Measurements from ENCODE around the gene CDKN3. TPM values are rescaled to one million over a fixed set of nuclear protein-coding genes. Genes with fewer than 3 reads are reported as not detected.
A peak's percentile ranks its signal among the peaks of the same experiment; 100 is the strongest.
"Not testable (repeated sequence)": the region's sequence is repeated elsewhere in the genome, so short reads cannot be mapped to it uniquely, and the experiment has no call there.

Gene CDKN3
- total RNA-seq, 2 experiments from 2014 or later: 82.6 to 96.0 TPM

DNA sequence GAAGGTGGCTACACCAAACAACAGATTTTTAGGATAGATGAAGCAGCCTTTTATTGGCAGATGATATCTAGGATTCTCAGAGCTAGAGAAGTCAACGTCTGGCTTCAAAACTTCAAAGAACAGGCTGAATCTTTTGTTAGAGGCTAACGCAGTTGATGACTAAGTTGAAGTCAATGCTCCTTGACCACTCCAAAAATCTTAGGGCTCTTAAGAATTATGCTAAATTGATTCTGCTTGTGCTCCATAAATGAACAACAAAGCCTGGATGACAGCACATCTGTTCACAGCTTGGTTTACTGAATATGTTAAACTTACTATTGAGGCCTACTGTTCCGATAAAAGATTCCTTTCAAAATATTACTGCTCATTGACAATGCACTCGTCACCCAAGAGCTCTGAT is 13.0 kb upstream of the CDKN3 start:
- CTCF ChIA-PET: no interaction called here
- H3K4me1 Mint-ChIP-seq: no peaks in the 10 kb centered on the region
- H3K4me3 Mint-ChIP-seq: no peak overlapping the region
- H3K27me3 Mint-ChIP-seq: peaks cover 52% of the 10 kb centered on the region
- ATAC-seq (no peak), DNase-seq (no peak)
- H3K27ac Mint-ChIP-seq: no peak overlapping the region
- no peaks in the 10 kb centered on the region for H3K9me3 Mint-ChIP-seq (ENCODE audit: low read depth)
- H3K36me3 Mint-ChIP-seq: no peaks in the 10 kb centered on the region

DNA sequence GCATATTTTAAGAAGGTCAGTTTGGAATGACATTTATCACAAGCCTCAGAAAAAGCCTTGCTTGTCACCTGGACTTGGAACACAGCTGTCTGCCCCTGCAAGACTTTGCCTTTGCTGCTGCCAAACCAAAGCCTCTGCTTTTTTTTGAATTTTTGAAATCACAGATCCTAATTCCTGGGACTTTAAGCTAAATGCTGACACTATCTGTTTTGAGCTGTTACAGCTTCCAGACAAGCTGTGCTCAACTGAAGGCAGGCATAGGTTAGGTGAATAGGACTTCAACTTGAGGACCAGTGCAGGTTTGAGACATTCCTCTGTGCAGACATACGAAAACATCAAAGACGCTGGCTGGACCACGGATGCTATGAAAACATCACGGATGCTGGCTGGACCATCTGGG is 11.3 kb upstream of the CDKN3 start:
- H3K27me3 Mint-ChIP-seq: peaks cover 44% of the 10 kb centered on the region
- ATAC-seq: no peak
- H3K4me3 Mint-ChIP-seq: no peak overlapping the region
- DNase-seq: no peak
- H3K27ac Mint-ChIP-seq: no peak overlapping the region
- CTCF ChIA-PET: no interaction called here
- H3K4me1 Mint-ChIP-seq: no peaks in the 10 kb centered on the region
- H3K36me3 Mint-ChIP-seq: no peaks in the 10 kb centered on the region
- no peaks in the 10 kb centered on the region for H3K9me3 Mint-ChIP-seq (ENCODE audit: low read depth)

- no peaks in the 10 kb centered on the region for H3K9me3 Mint-ChIP-seq (ENCODE audit: low read depth)
- no peak overlapping the region for H3K4me3 Mint-ChIP-seq
- no peaks in the 10 kb centered on the region for H3K36me3 Mint-ChIP-seq
- CTCF ChIA-PET: no interaction called here
- no peak for ATAC-seq
- no peaks in the 10 kb centered on the region for H3K4me1 Mint-ChIP-seq
- H3K27ac Mint-ChIP-seq: no peak overlapping the region
- H3K27me3 Mint-ChIP-seq: peaks cover 44% of the 10 kb centered on the region
- no peak for DNase-seq
Measured at GRCh38 chr14:54387328-54387727, 9.5 kb upstream of the CDKN3 start.

DNA sequence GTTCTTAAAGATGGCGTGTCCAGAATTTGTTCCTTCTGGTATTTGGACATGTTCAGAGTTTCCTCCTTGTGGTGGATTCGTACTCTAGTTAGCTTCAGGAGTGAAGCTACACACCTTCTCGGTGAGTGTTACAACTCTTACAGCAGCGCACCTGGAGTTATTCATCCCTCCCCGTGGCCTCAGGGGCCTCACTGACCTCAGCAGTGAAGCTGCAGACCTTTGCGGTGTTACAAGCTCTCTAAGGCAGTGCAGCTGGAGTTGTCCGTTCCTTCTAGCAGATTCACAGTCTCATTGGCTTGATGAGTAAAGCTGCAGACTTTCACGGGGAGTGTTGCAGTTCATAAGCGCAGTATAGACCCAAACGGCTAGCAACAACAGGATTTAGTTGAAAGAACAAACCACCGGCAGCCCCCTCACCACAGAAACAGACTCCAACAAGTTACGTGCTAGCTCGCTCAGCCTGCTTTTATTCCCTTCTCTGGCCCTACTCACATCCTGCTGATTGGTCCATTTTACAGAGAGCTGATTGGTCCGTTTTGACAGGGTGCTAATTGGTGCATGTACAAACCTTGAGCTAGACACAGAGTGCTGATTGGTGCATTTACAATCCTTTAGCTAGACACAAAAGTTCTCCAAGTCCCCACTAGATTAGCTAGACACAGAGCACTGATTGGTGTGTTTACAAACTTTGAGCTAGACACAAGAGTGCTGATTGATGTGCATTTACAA is 4.5 kb upstream of the CDKN3 start:
- ATAC-seq (no peak), DNase-seq (no peak)
- Mint-ChIP-seq H3K4me1 (peaks cover 4% of the 10 kb centered on the region), H3K4me3 (no peak overlapping the region), H3K27me3 (peaks cover 23% of the 10 kb centered on the region), H3K36me3 (no peaks in the 10 kb centered on the region), H3K27ac (no peak overlapping the region), H3K9me3 (ENCODE audit: low read depth) (no peaks in the 10 kb centered on the region)
- CTCF ChIA-PET: no interaction called here

DNA sequence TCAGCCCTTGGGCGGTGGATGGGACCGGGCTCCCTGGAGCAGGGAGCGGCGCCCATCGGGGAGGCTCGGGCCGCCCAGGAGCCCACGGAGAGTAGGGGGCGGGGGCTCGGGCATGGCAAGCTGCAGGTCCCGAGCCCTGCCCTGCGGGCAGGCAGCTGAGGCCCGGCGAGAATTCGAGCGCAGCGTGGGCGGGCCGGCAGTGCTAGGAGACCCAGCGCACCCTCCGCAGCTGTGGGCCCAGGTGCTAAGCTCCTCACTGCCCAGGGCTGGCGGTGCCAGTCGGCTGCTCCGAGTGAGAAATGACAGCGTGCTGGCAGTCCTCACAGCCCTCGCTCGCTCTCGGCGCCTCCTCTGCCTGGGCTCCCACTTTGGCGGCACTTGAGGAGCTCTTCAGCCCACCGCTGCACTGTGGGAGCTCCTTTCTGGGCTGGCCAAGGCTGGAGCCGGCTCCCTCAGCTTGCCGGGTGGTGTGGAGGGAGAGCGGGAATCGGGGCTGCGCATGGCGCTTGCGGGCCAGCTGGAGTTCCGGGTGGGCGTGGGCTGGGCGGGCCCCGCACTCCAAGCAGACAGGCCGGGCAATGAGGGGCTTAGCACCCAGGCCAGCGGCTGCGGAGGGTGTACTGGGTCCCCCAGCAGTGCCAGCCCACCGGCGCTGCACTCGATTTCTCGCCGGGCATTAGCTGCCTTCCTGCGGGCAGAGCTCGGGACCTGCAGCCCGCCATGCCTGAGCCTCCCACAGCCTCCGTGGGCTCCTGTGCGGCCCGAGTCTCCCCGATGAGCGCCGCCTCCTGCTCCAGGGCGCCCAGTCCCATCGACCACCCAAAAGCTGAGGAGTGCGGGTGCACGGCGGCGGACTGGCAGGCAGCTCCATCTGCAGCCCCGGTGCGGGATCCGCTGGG is 3.6 kb upstream of the CDKN3 start:
- H3K36me3 Mint-ChIP-seq; CTCF ChIA-PET; H3K9me3 Mint-ChIP-seq (ENCODE audit: low read depth); DNase-seq; ATAC-seq; H3K4me3 Mint-ChIP-seq; H3K27ac Mint-ChIP-seq: not testable (repeated sequence)
- H3K27me3 Mint-ChIP-seq: peaks cover 15% of the 10 kb centered on the region
- peaks cover 12% of the 10 kb centered on the region for H3K4me1 Mint-ChIP-seq

DNA sequence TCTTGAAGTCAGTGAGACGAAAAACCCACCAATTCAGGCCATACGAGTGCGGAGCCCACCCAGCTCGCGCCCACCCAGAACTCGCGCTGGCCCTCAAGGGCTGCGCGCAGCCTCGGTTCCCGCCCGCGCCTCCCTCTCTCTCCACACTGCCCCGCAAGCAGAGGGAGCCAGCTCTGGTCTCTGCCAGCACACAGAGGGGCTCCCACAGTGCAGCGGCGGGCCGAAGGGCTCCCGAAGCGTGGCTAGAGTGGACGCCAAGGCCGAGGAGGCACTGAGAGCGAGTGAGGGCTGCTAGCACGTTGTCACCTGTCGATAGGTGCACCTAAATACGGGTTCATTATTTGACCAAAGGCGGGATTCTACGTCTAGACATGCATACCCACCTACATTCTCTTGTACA is 2.2 kb upstream of the CDKN3 start:
- Mint-ChIP-seq H3K27me3 (peaks cover 5% of the 10 kb centered on the region), H3K4me3 (no peak overlapping the region), H3K9me3 (ENCODE audit: low read depth) (no peaks in the 10 kb centered on the region), H3K4me1 (peaks cover 24% of the 10 kb centered on the region), H3K36me3 (peaks cover 7% of the 10 kb centered on the region), H3K27ac (no peak overlapping the region)
- no peak for DNase-seq
- no peak for ATAC-seq
- CTCF ChIA-PET: no interaction called here

- DNase-seq (no peak), ATAC-seq (no peak)
- no peaks in the 10 kb centered on the region for H3K9me3 Mint-ChIP-seq (ENCODE audit: low read depth)
- no peak overlapping the region for H3K27ac Mint-ChIP-seq
- CTCF ChIA-PET: no interaction called here
- no peak overlapping the region for H3K4me3 Mint-ChIP-seq
- peaks cover 5% of the 10 kb centered on the region for H3K27me3 Mint-ChIP-seq
- peaks cover 24% of the 10 kb centered on the region for H3K4me1 Mint-ChIP-seq
- peaks cover 8% of the 10 kb centered on the region for H3K36me3 Mint-ChIP-seq
Measured at GRCh38 chr14:54395284-54395683, 1.5 kb upstream of the CDKN3 start.

DNA sequence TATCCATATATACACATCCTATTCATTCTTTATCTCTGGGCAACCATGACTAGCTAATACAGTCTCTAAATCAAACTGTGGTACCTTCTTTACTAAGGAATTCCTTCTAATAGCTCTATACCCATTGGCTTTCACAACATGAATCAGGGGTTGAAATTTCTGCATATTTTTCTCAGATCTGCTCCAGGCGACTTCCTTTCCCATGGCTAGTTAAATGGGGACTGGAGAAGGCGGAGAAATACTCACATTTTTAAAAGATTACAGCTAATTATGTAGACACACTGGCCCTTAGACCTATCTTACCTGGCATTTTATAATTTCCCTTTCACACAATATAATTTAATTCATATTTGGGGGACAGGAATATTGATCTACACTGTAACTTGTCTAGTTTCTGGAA is 1.1 kb upstream of the CDKN3 start:
- ATAC-seq: no peak
- Mint-ChIP-seq H3K9me3 (ENCODE audit: low read depth) (no peaks in the 10 kb centered on the region), H3K27me3 (peaks cover 3% of the 10 kb centered on the region), H3K4me1 (peaks cover 24% of the 10 kb centered on the region), H3K36me3 (peaks cover 12% of the 10 kb centered on the region), H3K4me3 (no peak overlapping the region), H3K27ac (no peak overlapping the region)
- CTCF ChIA-PET: interaction anchor here (1.6 to 3.0 kb wide), 2 partner anchors 47 to 114 kb away, joined by 4 to 15 read pairs; partner anchors contain the start of gene CGRRF1
- DNase-seq: no peak

- CTCF ChIA-PET: interaction anchor here (0.5 to 3.0 kb wide), 6 partner anchors 44 to 378 kb away, joined by 3 to 15 read pairs (median 4); partner anchors contain the start of genes CGRRF1 and GMFB
- no peaks in the 10 kb centered on the region for H3K9me3 Mint-ChIP-seq (ENCODE audit: low read depth)
Measured at GRCh38 chr14:54396183-54396492, 669 bp upstream of the CDKN3 start.

DNA sequence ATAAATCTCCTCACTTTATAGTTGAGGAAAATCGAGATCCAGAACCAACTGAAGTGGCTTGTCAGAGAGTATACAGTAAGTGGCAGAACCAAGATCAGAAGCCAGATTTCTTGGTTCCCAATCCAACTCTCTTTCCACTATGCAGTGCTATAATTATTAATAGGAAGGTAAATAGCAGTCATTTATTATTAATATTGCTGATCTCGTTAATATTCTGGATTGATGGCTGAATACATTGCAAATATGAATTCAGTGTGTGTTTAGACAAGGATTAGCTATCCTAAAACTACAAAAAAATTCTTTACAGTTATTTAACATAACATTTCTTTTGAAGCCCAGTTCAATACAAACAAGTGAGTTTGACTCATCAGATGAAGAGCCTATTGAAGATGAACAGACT is 2.8 kb downstream of the CDKN3 start:
- CTCF ChIA-PET: no interaction called here
- Mint-ChIP-seq H3K27ac (no peak overlapping the region), H3K9me3 (ENCODE audit: low read depth) (peaks cover 2% of the 10 kb centered on the region), H3K36me3 (peaks cover 42% of the 10 kb centered on the region), H3K4me3 (peak overlapping the region; percentile 83), H3K27me3 (no peaks in the 10 kb centered on the region), H3K4me1 (peaks cover 37% of the 10 kb centered on the region)
- ATAC-seq (no peak), DNase-seq (no peak)

More at GRCh38 chr14:54396183-54396492, 669 bp upstream of the CDKN3 start:
- Mint-ChIP-seq H3K4me3 (peak overlapping the region; percentile 83), H3K27ac (peak overlapping the region; percentile 90), H3K36me3 (peaks cover 12% of the 10 kb centered on the region), H3K27me3 (peaks cover 1% of the 10 kb centered on the region), H3K4me1 (peaks cover 24% of the 10 kb centered on the region)
- ATAC-seq (no peak), DNase-seq (no peak)

- CTCF ChIA-PET: interaction anchor here (1.4 kb wide), 1 partner anchor 55 kb away, joined by 3 read pairs; no protein-coding TSS in a partner anchor
- not testable (repeated sequence) for ATAC-seq; H3K9me3 Mint-ChIP-seq (ENCODE audit: low read depth); H3K4me3 Mint-ChIP-seq; H3K27ac Mint-ChIP-seq; DNase-seq; H3K27me3 Mint-ChIP-seq
- Mint-ChIP-seq H3K4me1 (peaks cover 32% of the 10 kb centered on the region), H3K36me3 (peaks cover 77% of the 10 kb centered on the region)
Measured at GRCh38 chr14:54403401-54404005, 6.7 kb downstream of the CDKN3 start.

DNA sequence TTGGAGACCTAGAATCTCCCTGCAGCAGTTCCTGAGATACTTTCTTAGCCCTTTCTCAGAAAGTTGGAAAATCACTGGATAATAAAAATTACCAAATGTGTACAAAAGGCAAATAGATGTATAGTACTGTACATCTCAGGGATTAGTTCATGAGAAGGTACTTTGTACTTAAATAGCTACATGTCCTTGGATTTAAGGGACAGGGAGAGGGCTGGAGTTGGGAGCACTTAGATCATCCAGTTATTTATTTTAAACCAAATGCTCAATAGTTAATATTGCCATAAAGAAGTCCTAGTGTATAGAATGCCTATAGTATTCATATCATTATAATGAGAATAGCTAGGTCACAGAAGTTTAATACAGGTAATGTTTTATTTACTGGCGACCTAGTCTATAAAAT is 13.4 kb downstream of the CDKN3 start:
- peaks cover 61% of the 10 kb centered on the region for H3K36me3 Mint-ChIP-seq
- no peaks in the 10 kb centered on the region for H3K9me3 Mint-ChIP-seq (ENCODE audit: low read depth)
- ATAC-seq (no peak), DNase-seq (no peak)
- H3K27me3 Mint-ChIP-seq: no peaks in the 10 kb centered on the region
- H3K4me3 Mint-ChIP-seq: no peak overlapping the region
- CTCF ChIA-PET: no interaction called here
- H3K27ac Mint-ChIP-seq: no peak overlapping the region
- peaks cover 7% of the 10 kb centered on the region for H3K4me1 Mint-ChIP-seq

- Mint-ChIP-seq H3K4me3 (no peak overlapping the region), H3K27me3 (no peaks in the 10 kb centered on the region), H3K27ac (no peak overlapping the region), H3K9me3 (ENCODE audit: low read depth) (no peaks in the 10 kb centered on the region), H3K4me1 (peaks cover 1% of the 10 kb centered on the region), H3K36me3 (peaks cover 52% of the 10 kb centered on the region)
- DNase-seq: no peak
- CTCF ChIA-PET: interaction anchor here (1.1 to 1.5 kb wide), 2 partner anchors 23 to 29 kb away, joined by 3 read pairs; partner anchors contain the start of gene CNIH1
- ATAC-seq: no peak
Measured at GRCh38 chr14:54411371-54411770, 14.6 kb downstream of the CDKN3 start.

Measured in activated CD8-positive, alpha-beta memory T cell treated with anti-CD3 and anti-CD28 coated beads, Interleukin-2, amount 10 ng/mL, durations not matched to agents 7 days and 5 days (primary cell).